ENCODE results near the gene CDK5.

DNA sequence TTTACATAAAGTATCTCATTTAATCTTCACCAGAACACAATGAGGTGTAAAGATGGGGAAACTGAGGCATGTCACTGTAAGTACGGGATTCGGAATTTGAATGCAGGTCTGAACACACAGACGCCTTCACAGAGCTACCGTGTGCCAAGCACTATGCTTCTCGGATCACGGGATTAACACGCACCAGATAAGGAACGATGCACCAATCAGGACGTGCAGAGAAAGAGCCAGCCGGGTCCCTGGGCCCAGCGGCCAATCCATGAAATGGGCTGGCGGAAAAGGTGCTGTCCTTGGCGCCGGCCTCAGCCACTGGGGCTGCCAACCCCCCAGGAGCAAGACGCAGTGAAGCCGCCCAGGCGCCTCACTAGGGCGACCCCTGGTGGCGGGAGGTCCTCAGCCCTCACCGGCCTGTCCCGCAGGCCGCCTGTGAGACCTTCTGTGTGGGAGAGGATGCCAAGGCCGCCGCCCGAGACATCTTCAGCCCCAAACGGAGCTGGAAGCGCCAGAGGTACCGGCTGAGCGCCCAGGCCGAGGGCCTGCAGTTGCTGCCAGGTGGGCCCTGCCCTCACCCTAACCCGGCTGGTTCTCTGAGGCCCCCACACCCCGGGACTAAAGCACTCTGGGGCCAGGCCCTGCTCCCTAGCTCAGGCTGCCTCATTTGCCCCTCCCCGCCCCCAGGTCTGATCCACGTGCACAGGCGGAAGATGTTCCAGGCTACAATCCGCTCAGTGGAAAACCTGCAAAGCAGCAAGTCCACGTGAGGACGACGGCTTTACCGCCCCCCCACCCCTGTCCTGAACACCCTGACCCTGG lies 49.0 kb downstream of the CDK5 start:
- TF ChIP-seq, protein P1, sequence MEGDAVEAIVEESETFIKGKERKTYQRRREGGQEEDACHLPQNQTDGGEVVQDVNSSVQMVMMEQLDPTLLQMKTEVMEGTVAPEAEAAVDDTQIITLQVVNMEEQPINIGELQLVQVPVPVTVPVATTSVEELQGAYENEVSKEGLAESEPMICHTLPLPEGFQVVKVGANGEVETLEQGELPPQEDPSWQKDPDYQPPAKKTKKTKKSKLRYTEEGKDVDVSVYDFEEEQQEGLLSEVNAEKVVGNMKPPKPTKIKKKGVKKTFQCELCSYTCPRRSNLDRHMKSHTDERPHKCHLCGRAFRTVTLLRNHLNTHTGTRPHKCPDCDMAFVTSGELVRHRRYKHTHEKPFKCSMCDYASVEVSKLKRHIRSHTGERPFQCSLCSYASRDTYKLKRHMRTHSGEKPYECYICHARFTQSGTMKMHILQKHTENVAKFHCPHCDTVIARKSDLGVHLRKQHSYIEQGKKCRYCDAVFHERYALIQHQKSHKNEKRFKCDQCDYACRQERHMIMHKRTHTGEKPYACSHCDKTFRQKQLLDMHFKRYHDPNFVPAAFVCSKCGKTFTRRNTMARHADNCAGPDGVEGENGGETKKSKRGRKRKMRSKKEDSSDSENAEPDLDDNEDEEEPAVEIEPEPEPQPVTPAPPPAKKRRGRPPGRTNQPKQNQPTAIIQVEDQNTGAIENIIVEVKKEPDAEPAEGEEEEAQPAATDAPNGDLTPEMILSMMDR (IDR thresholded peaks at IDR 0.05; ENCODE audit: insufficient read depth, low read depth, low read length), result peak; percentile 46
- TF ChIP-seq EZH2 (IDR thresholded peaks at IDR 0.05; ENCODE audit: insufficient read depth, low read length), result no peak
